22Rv1 (cell line): ENCODE measurements around the gene RFTN1.

Experiments
- ZFX ChIP-seq: fragments of 450-650 bp; IDR thresholded peaks from 2 replicates; pipeline ENCODE4 v1.6.1; 2017; ENCODE audit warnings: antibody characterized with exemption, borderline replicate concordance
- TF ChIP-seq, protein P1 (sequence below): fragments of 450-650 bp; IDR thresholded peaks from 2 replicates; pipeline ENCODE4 v1.5.1; 2017; ENCODE audit warnings: mild to moderate bottlenecking

DNA sequence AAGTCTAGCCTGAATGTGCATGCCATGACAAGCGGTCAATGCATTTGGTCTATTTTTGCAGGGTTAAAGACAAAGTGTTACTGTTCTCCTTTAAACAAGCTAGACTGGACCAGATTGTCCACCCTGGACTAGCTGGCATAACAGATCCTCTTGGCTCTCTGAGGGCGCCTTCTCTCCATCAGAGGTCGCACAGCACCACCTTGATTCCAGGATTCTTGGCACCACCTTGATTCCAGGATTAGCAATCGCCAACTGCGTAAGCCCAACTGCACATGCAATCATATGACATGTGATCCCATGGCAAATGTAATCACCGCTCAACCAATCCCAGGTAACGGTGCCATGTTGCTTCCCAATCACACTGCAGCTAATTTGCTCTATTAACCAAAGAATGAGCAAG is 149.9 kb downstream of the RFTN1 start:
- TF ChIP-seq, protein P1, sequence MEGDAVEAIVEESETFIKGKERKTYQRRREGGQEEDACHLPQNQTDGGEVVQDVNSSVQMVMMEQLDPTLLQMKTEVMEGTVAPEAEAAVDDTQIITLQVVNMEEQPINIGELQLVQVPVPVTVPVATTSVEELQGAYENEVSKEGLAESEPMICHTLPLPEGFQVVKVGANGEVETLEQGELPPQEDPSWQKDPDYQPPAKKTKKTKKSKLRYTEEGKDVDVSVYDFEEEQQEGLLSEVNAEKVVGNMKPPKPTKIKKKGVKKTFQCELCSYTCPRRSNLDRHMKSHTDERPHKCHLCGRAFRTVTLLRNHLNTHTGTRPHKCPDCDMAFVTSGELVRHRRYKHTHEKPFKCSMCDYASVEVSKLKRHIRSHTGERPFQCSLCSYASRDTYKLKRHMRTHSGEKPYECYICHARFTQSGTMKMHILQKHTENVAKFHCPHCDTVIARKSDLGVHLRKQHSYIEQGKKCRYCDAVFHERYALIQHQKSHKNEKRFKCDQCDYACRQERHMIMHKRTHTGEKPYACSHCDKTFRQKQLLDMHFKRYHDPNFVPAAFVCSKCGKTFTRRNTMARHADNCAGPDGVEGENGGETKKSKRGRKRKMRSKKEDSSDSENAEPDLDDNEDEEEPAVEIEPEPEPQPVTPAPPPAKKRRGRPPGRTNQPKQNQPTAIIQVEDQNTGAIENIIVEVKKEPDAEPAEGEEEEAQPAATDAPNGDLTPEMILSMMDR, result no peak
- no peak for TF ChIP-seq ZFX
